NCI-H2227 (cell line): ENCODE measurements around the gene NDUFA8.

Experiments used
- DNase-seq: peaks from one replicate; lab custom pipeline; 2025; ENCODE audit not compliant: unreplicated experiment; lab: John Stamatoyannopoulos, UW

NDUFA8 gene

DNA sequence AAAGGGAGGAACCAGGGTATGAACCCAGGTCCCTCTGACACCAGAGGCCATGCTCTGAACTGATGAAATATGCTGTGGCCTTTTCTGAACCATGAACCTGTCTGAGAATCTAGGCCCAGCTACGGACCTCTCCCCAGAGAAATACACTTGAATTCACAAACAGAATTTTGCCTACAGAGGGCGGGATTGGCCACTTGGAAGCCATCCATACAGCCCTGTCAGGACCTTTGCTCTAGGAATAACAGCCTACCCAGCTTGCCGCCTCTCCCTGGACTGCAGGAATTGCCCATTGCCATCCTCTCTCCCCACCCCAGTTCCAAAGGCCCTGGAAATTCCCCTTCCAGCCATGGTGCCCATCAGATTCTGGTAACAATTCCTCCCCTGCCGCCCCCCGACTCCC, 26.7 kb upstream of the NDUFA8 start:
- DNase-seq, result no peak

DNA sequence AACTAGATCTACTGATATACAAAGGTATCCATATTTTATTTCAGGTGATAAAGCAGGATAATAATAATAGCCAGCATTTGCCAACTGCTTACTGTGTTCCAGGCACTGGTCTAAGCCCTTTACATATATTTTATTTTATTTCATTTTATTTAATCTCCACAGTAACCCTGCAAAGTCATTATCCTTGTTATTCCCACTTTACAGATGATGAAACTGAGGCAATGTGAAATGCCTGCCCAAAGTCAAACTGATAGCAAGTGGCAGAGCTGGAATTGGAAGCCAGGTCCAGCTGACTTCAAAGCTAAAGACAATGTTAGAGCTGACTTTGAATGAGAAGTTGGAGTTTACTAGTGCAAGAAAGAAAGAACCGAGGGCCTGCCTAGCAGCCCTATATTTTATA, 25.0 kb upstream of the NDUFA8 start:
- no peak for DNase-seq

DNA sequence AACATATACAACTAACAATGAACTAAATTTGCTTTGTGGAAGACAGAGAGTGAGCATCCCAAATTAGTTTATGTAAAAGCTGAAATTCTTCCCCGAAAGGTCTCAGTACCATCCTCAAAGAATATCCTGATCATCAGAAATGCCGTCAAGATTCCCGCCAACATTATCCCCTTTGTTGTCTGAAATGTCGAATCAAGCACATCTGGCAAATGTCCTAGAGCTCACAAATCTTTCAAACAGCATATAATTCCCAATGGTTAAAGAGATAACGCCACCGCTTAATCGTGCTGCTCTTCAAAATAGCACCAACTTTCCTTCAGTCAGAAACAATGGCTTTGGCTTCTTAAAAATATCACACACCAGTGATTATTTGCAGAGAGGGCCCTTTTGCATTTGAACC, 23.9 kb upstream of the NDUFA8 start:
- DNase-seq, result peak; percentile 24

DNA sequence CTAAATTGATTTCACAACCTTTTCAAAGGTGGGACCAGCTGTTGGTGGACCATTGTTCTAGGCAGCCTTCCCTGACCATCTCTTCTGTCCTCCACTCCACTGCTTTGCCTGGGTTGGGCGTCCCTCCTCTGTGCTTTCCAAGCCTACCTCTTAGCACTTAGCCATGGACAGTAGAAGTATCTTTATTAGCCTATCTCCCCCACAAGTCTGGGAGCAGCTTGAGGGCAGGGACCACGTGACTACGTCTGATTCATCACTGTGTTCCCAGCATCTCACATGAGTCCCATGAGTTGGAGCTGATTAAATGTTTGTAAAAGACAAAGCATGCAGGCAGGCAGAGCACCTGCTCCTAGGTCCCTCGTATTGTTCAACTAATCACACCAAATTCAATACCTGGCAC, 21.1 kb upstream of the NDUFA8 start:
- DNase-seq, result peak; percentile 12

DNA sequence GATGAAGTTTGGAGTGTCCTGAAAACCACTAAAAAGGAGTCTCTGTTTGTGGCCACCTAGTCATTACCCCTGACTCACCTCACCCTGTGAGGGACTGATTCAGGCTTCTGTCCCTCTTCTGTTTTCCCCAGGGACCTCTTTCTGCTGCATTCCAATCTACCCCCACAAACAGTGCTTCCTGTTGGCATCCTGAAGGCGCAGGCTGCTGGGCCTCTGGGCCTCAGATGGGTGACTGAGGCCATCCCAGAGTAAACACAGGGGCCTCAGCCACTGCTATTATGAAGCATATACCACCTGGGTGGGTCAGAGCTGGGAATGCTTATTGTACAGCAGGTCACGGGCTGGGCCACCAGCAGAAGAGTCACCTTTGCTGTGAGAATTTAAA, 20.1 kb upstream of the NDUFA8 start:
- no peak for DNase-seq

DNA sequence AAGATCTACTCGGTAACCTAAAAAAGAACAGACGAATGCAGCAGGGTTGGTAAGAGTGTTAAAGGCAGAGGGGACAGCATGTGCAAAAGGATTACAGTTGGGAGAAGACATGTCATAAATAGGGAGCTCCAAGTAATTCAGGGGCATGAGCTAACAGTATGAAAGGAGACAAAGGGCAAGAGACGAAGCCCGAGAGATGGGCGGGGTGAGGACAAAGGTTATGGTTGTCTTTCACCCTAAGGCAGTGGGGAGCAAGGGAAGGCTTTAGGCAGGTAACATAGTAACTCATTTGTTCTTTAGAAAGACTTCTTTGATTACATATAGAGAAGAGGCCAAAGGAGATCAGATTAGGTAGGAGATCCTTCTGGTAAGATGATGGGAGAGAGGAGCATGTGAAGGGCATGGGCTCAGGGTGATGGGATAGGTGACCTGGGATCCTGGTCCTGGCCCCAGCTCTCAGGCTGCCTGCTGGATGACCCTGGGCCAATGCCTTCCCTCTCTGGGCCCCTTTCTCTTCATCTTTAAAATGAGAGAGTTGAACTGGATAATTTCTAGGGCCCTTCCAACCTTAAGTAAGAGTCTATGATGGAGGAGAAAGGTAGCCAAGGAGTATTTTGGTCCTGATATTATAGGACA, 19.6 kb upstream of the NDUFA8 start:
- no peak for DNase-seq

DNA sequence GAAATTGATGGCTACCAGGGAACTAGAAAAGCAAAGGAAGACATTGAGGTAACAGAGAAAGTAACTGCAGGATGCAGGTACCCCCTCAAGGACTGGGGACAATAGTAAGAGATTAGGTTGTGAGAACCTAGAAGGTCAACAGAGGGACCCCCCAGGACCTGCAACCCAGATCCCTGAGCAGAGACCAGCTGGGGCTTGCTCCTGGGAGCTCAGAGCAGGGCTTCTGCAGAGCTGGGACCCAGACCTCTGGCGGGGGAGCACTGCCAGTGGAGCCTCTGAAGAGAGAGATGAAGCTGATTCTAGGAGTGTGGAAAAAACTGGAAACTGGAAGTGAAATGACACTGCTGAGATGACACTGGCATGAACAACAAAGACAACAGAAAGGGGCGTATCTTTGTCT, 17.3 kb upstream of the NDUFA8 start:
- no peak for DNase-seq

DNA sequence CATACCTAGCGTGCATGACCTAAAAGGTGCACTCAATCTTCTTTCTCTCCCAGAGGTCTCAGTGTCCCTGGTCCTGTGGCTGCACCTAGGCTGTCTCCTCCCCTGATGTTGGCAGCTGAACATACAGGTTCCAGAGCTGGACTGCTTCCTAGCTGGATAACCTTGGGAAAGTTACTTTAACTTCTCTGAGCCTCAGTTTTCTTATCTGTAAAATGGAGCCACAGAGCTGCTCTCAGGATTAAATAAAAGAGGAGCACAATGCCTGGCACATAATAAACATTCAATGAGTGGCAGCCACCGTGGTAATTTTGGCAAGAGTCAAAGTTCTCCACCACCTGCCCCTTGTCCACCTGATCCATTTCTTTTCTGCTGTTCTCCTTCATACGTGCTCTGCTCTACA, 14.1 kb upstream of the NDUFA8 start:
- DNase-seq, result no peak

DNA sequence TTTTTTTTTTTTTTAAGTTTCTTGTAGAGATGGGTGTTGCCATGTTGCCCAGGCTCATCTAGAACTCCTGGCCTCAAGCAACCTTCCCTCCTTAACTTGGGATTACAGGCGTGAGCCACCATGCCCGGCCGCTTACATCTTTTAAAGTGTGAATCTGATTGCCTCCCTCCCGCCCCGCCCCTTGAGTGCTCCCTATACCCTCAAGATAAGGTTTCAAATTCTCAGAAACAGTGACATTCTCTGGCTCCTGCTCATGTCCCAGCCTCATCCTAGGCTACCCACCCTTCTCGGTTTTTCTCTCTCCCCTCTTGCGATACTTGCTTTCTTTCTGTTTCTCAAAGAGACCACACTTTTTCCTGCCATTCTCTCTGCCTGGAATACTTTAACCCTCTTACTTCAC, 12.6 kb upstream of the NDUFA8 start:
- no peak for DNase-seq

DNA sequence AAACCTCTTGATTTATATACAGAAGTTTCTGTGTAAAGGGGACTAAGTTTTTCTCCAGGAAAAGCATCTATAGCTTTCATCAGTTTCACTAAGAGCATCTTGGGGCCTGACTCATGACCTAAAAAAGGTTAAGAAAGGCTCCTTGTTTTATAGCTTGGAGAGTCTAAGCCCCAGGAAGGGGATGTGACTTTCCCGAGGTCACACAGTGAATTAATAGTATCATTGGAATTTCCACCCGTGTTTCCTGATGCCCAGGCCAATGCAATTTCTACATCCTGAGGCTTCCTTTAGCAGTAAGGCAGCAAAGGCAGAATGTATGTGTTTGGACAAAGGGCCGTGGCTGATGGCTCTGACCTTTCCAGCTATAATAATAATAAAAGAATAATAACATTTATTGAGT, 8.8 kb upstream of the NDUFA8 start:
- no peak for DNase-seq

DNA sequence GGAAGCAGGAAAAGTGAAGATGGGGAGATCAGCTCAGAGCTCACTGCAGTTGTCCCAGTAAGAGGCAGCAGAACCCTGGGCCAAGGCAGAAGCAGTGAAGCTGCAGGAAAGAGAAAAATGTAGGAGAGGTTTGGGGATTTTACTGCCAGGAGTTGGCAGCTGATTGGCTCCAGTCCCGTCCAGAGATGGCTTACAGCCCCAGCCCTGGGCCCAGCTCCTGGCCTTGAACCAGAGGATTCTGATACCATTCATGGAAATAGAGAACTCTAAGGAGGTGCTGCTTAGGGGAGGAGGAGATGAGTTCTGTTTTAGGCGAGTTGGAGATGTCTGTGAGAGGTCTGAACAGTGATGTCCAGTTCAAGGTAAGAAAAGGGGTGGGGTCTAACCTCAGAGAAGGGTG, 4.7 kb upstream of the NDUFA8 start:
- no peak for DNase-seq

DNA sequence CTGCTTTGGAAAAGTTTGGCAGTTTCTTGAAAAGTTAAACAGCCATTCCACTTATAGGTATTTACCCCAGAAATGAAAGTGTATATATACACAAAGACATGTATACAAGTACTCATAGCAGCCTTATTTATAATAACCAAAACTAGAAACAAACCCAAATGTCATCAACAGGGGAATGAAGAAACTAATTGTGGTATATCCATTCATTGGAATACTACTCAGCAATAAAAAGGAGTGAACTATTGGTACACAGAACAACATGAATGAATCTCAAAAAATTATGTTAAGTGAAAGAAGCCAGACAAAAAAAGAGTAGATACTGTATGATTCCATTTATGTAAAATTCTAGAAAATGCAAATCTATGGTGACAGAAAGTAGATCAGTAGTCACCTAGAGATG, 2.8 kb upstream of the NDUFA8 start:
- no peak for DNase-seq

DNA sequence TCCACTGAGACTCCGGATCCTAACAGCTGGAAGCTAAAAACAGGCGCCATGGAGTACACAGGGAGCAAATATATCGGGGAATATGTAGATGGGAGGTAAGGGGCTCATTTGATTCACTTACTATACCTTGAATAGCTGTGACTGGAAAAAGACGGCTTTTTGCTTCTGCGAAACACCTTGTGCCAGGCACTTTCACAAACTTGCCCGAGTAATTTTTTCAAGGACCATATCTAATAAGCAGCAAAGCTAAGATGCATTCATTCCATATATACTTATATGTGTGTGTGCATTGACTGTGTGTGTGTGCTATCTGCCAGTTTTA, 307 bp upstream of the NDUFA8 start:
- DNase-seq, result no peak

DNA sequence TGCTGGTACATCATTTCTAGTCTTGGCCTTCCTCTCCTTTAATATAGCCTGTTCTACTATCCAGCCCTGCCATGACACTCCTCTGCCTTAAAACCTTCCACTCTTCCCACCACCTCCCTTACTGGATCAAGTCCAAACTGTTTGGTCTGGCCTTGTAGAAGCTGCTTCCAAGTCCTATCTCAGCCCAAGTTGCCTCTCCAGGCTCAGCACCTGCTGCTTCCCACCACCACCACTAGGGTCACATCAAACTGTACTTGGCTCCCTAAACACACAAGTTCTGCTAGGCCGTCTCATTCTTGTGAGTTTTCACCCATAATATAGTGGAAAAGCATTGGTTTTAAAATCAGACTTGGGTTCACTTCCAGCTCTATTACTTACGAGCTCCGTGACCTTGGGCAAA, 1.4 kb downstream of the NDUFA8 start:
- peak; percentile 23 for DNase-seq

DNA sequence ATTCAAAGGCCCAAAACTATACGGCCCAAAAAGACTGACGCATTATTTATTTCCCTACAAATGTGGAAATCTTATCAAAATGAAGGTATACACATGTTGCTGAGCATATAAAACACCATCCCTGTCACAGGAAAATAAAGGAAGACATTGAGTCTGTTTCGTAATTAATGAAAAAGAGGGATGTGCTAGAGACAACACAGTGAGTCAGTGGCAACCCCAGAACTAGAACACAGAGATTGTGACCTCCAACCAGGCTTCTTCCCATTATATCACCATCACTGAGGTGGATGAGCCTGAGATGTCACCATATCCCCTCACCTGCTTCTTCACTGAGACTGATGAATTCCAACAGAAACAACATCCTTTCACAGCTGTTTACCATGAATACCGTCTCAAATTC, 3.8 kb downstream of the NDUFA8 start:
- no peak for DNase-seq

DNA sequence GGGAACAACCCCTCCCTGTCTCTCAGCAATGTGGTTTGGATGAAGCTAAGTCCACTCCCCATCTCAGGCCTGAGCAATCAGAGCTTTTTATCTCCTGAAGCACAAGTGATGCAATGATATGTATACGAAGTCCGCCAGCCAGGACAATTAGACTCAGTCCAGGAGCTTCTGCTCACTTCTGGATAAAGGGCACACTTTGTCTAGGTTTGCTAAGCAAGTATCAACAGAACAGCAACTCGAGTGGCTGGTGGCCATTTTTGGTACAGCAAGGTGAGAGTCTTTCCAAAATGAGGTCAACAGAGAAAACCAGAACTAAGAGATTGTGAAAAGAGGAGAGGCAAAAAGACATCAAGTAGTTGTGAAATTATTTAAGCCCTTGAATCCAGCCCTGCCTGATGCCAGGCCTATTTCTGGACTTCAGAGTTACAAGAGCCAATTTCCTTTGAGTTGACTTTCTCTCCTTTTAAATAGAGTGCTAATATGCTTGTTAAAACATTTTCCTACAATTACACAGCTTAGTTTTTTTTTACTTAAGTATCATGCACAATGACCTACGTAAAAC, 8.2 kb downstream of the NDUFA8 start:
- DNase-seq, result no peak

DNA sequence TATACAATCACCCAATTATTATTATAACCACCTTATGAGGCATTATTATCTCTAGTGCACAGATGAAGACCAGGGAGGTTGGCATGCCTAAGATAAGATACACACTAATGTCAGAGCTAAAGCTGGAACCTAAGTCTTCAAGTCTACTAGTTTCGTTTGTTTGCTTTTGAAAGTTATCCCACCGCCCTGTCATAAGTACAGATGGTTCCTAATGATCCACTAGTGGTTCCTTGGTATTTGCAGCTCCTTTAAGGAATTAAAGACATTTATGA, 14.1 kb downstream of the NDUFA8 start:
- DNase-seq, result no peak

DNA sequence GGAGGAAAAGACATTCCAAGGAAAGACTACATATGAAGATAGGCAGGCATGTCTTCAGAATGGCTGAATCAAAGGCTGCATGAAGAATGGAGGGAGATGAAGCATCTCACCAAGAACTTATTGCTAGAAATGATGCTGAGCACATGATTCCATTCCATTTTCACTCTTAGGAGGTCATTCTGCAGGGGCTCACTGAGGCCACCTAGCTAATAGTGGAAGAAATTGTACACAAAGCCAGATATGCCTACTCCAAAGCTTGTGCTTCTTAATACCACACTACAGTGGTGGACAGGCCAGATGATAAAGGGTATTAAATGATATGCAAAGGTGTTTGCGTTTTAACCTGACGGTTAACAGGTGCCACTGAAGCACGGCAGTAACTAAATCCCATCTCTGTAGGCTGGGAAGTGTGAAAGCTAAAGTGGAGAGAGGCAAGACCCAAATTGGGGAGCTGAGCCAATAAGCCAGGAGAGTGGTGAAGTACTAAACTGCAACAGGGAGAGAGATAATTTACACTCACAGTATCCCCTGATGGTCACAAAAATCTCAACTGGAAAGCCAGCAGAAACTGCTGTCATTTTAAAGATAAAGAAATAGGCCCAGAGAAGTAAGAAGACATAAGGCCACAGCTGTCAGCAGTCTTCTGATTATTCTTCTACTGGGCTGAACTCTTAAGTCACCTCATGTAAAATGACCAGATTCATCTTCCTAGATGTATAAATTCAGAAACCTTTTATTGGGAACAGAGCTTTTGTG, 14.6 kb downstream of the NDUFA8 start:
- DNase-seq, result peak; percentile 3

DNA sequence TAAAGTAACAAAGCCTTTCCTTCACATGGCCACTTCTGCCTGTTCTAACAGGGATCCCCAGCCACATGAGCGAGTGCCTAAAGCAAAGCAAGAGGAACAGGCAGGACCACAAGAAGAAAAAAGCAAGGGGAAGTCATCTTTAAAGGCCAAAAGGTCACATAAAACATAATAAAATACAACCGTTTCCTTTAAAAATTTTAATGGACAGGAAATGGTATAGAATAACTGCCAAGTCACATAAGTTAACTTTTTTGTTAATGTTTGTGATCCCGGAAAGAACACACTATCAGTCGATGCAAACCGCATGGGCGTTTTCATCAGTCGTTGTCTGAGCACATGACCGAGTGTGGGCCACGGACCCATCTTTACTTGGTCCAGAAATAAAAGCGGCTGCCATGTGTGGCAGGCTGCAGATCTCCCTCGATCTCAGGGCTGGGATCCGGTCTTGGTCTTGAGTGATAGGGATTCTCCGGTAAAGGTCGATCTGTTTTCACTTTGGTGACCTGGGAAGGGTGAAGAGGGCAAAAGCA, 15.6 kb downstream of the NDUFA8 start:
- DNase-seq, result no peak

DNA sequence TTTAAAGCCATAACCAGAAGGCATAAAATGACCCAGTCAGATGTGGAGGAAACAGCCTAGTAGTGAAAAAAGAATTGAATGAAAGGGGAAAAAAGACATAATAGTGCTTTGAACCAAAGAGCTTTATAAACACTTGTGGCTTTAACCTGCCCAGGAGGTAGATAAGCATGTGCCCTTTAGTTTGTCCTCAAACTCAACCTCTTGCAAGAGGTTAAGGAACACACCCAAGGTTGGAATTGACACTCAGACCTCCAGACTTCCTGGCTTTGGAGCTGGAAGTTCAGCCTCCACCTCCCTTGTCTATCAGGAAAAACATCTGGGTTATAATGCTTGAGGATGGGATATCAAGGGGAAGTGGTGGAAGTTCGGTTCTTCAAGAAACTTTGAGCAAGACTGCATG, 16.3 kb downstream of the NDUFA8 start:
- DNase-seq, result no peak

DNA sequence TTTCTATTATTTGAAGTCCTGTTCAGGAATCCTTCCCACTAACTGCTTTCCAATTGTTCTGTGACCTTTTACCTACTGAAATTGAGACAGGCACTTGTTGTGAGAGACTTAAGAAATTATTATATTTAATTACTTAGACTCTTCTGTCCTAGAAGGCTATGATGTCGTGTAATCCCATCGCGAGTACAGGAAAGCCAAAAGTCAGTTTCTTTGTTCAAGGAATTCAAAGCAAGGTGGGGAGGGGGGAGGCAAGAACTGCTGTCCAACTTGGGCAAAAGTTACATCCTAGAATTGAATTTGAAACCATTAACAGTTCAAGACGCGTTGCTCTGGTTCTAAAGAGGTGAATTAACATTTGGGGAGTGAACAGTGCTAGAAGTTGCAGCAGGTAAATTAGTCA, 17.9 kb downstream of the NDUFA8 start:
- DNase-seq, result no peak

DNA sequence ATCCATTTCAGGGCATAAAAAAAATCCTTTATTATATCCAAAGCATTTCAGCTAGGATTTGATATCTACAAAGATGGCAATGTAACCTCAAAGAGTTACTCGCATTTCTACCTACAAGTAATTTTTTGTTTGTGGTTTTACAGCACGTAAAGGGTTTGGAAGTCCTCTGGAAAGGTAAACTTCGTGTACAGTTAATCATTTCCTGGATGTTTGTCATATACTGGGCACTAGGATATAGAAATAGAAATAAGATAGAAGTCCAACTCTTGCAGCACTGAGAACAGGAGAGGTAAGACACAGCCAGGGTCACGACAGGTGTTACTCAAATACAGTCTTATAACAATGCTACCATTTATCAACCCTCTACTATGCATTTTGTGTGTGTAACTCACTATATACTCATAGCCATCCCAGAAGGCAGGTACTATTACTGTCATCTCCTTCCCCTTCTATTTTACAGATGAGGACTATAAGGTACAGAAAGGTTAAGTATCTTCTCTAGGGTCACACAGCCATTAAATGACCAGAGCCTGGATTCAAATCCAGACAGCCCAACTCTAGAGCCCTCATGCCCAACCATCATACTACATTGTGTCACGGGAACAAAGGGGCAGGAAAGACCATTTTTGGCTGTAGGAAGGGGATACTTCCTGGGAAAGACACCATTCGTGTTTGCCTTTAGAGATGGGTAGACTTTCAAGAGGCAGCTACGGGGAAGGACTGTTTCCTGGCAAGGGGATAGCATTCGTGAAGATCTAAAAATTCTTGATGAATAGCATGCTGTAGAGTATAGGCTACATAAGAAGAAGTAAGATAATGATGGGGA, 19.0 kb downstream of the NDUFA8 start:
- DNase-seq, result no peak
